ENCODE results near the gene CD46. TPM values are rescaled to one million over a fixed set of nuclear protein-coding genes. Genes with fewer than 3 reads are reported as not detected.

Gene CD46
- 351 and 393 TPM in 2 replicates for polyA plus RNA-seq
- polyA minus RNA-seq, result 187 and 205 TPM in 2 replicates

DNA sequence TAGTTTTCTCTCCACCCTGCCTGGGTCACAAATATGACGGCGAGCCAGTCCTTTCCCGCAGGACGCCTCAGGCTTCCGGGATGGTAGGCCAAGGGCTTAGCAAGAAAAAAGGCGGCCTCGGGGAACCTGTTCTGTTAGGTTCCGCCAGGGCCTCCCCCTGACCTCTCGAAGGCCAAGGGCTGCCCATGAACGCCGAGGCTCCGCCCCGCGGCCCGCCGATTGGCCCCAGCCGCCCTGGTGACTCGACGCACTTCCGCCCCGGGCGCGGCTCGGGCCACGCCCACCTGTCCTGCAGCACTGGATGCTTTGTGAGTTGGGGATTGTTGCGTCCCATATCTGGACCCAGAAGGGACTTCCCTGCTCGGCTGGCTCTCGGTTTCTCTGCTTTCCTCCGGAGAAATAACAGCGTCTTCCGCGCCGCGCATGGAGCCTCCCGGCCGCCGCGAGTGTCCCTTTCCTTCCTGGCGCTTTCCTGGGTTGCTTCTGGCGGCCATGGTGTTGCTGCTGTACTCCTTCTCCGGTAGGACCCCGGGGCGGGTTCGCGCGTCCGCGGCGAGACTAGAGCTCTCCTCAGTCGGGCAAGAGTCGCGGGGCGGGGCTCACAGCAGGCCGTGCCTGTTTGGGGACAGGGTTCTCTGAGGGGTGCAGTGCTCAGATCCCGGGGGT is at the start of gene CD46:
TSS of gene CD46 (plus strand) at position 265 of the 666 bp plus-strand sequence. CDS start at position 424, 159 bp downstream.
- H3K9me3 ChIP-seq (ENCODE audit: low read length), result no peaks in the 10 kb centered on the region
- no peaks in the 10 kb centered on the region for H3K9me2 ChIP-seq (ENCODE audit: insufficient read depth, low read length)
- H3K36me3 ChIP-seq (ENCODE audit: insufficient read depth, low read length), result no peaks in the 10 kb centered on the region
- H3F3A ChIP-seq (ENCODE audit: insufficient read depth, low read length, poor library complexity, severe bottlenecking), result no peaks in the 10 kb centered on the region
- peak; percentile 77 for TF ChIP-seq MXI1 (conservative IDR thresholded peaks at IDR 0.05; ENCODE audit: poor library complexity, severe bottlenecking)
- TF ChIP-seq, protein P1, sequence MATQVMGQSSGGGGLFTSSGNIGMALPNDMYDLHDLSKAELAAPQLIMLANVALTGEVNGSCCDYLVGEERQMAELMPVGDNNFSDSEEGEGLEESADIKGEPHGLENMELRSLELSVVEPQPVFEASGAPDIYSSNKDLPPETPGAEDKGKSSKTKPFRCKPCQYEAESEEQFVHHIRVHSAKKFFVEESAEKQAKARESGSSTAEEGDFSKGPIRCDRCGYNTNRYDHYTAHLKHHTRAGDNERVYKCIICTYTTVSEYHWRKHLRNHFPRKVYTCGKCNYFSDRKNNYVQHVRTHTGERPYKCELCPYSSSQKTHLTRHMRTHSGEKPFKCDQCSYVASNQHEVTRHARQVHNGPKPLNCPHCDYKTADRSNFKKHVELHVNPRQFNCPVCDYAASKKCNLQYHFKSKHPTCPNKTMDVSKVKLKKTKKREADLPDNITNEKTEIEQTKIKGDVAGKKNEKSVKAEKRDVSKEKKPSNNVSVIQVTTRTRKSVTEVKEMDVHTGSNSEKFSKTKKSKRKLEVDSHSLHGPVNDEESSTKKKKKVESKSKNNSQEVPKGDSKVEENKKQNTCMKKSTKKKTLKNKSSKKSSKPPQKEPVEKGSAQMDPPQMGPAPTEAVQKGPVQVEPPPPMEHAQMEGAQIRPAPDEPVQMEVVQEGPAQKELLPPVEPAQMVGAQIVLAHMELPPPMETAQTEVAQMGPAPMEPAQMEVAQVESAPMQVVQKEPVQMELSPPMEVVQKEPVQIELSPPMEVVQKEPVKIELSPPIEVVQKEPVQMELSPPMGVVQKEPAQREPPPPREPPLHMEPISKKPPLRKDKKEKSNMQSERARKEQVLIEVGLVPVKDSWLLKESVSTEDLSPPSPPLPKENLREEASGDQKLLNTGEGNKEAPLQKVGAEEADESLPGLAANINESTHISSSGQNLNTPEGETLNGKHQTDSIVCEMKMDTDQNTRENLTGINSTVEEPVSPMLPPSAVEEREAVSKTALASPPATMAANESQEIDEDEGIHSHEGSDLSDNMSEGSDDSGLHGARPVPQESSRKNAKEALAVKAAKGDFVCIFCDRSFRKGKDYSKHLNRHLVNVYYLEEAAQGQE (IDR thresholded peaks at IDR 0.05; ENCODE audit: borderline replicate concordance), result peak; percentile 87
- no peak for TF ChIP-seq RAD21 (conservative IDR thresholded peaks at IDR 0.05)
- peak; percentile 36 for TF ChIP-seq EP300 (conservative IDR thresholded peaks at IDR 0.05; ENCODE audit: poor library complexity, severe bottlenecking)
- no peak for TF ChIP-seq SMC3 (conservative IDR thresholded peaks at IDR 0.05; ENCODE audit: poor library complexity)
- no peak for TF ChIP-seq EZH2 (IDR thresholded peaks at IDR 0.05; ENCODE audit: borderline replicate concordance, insufficient read depth, low read length, poor library complexity, severe bottlenecking)
- peak; percentile 83 for TF ChIP-seq TAF1 (IDR thresholded peaks at IDR 0.05; ENCODE audit: low read depth)
- peak; percentile 99 for TF ChIP-seq POLR2AphosphoS5 (IDR thresholded peaks at IDR 0.05)
- TF ChIP-seq, protein P2, sequence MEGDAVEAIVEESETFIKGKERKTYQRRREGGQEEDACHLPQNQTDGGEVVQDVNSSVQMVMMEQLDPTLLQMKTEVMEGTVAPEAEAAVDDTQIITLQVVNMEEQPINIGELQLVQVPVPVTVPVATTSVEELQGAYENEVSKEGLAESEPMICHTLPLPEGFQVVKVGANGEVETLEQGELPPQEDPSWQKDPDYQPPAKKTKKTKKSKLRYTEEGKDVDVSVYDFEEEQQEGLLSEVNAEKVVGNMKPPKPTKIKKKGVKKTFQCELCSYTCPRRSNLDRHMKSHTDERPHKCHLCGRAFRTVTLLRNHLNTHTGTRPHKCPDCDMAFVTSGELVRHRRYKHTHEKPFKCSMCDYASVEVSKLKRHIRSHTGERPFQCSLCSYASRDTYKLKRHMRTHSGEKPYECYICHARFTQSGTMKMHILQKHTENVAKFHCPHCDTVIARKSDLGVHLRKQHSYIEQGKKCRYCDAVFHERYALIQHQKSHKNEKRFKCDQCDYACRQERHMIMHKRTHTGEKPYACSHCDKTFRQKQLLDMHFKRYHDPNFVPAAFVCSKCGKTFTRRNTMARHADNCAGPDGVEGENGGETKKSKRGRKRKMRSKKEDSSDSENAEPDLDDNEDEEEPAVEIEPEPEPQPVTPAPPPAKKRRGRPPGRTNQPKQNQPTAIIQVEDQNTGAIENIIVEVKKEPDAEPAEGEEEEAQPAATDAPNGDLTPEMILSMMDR (IDR thresholded peaks at IDR 0.05; ENCODE audit: poor library complexity, severe bottlenecking), result no peak
- H3K9ac ChIP-seq (ENCODE audit: low read length), result peak within 1 kb of the TSS; percentile 96
- H4K20me1 ChIP-seq (ENCODE audit: insufficient read depth), result peaks cover 8% of the 10 kb centered on the region
- H3K27me3 ChIP-seq (ENCODE audit: insufficient read depth, low read depth, low read length), result no peaks in the 10 kb centered on the region
- H3K27ac ChIP-seq (ENCODE audit: low read length), result peak within 1 kb of the TSS; percentile 97
- H3K4me2 ChIP-seq (ENCODE audit: low read length), result peak within 1 kb of the TSS; percentile 86
- peaks cover 47% of the 10 kb centered on the region for H3K79me2 ChIP-seq (replicated peaks; ENCODE audit: insufficient read depth, low read length)
- H3K4me3 ChIP-seq (ENCODE audit: low read length), result peak within 1 kb of the TSS; percentile 96
- peak within 1 kb of the TSS; percentile 78 for H2AFZ ChIP-seq (ENCODE audit: low read depth, low read length)

DNA sequence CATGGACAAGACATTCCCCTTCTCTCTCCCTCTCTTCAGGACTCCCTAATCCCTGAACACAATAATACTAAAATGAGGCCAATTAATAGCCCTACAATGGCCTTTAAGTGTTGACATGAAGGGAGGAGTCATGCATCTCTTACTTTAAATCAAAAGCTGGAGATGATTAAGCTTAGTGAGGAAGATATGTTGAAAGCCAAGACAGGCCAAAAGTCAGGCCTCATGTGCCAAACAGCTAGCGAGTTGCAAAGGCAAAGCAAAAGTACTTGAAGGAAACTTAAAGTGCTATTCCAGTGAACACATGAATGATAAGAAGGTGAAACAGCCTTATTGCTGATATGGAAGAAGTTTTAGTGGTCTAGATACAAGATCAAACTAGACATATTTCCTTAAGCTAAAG is 49.5 kb upstream of the CD46 start:
- Histone ChIP-seq H3K9me3 (ENCODE audit: low read length) (no peaks in the 10 kb centered on the region), H3K4me2 (ENCODE audit: low read length) (no peak overlapping the region), H3K36me3 (ENCODE audit: insufficient read depth, low read length) (no peaks in the 10 kb centered on the region), H2AFZ (ENCODE audit: low read depth, low read length) (no peak overlapping the region), H3F3A (ENCODE audit: insufficient read depth, low read length, poor library complexity, severe bottlenecking) (no peaks in the 10 kb centered on the region), H3K9ac (ENCODE audit: low read length) (no peak overlapping the region), H3K27ac (ENCODE audit: low read length) (no peak overlapping the region), H4K20me1 (ENCODE audit: insufficient read depth) (no peaks in the 10 kb centered on the region), H3K4me3 (ENCODE audit: low read length) (no peak overlapping the region), H3K27me3 (ENCODE audit: insufficient read depth, low read depth, low read length) (no peaks in the 10 kb centered on the region), H3K79me2 (replicated peaks; ENCODE audit: insufficient read depth, low read length) (no peaks in the 10 kb centered on the region), H3K9me2 (ENCODE audit: insufficient read depth, low read length) (no peaks in the 10 kb centered on the region)
- TF ChIP-seq POLR2AphosphoS5 (IDR thresholded peaks at IDR 0.05), result no peak
- no peak for TF ChIP-seq MXI1 (conservative IDR thresholded peaks at IDR 0.05; ENCODE audit: poor library complexity, severe bottlenecking)
- no peak for TF ChIP-seq EZH2 (IDR thresholded peaks at IDR 0.05; ENCODE audit: borderline replicate concordance, insufficient read depth, low read length, poor library complexity, severe bottlenecking)
- TF ChIP-seq SMC3 (conservative IDR thresholded peaks at IDR 0.05; ENCODE audit: poor library complexity), result no peak
- no peak for TF ChIP-seq EP300 (conservative IDR thresholded peaks at IDR 0.05; ENCODE audit: poor library complexity, severe bottlenecking)
- TF ChIP-seq TAF1 (IDR thresholded peaks at IDR 0.05; ENCODE audit: low read depth), result no peak
- TF ChIP-seq RAD21 (conservative IDR thresholded peaks at IDR 0.05), result no peak
- TF ChIP-seq, protein P2 (IDR thresholded peaks at IDR 0.05; ENCODE audit: poor library complexity, severe bottlenecking), result no peak
- TF ChIP-seq, protein P1 (IDR thresholded peaks at IDR 0.05; ENCODE audit: borderline replicate concordance), result no peak

Measured in neural cell (in vitro differentiated cells).